Brain microvascular endothelial cell (primary cell): ENCODE results near the gene HAND1.

ENCODE experiments used
- DNase-seq: peaks from one replicate; pipeline ENCODE4 v3.0.0-alpha.2; 2020
- H3K27ac ChIP-seq: fragments of 250-450 bp; sonication (Bioruptor Pico); 2 replicates; pipeline ENCODE4 v1.5.1; 2020; ENCODE audit warnings: mild to moderate bottlenecking, moderate library complexity
- H3K27me3 ChIP-seq: fragments of 250-450 bp; sonication (Bioruptor Pico); replicated peaks from 2 replicates; pipeline ENCODE4 v1.5.1; 2020; ENCODE audit warnings: mild to moderate bottlenecking
- H3K36me3 ChIP-seq: fragments of 250-450 bp; sonication (Bioruptor Pico); replicated peaks from 2 replicates; pipeline ENCODE4 v1.5.1; 2020; ENCODE audit warnings: mild to moderate bottlenecking
- H3K4me3 ChIP-seq: 2 replicates; pipeline ENCODE4 v1.5.1; 2011; ENCODE audit warnings: low read depth, mild to moderate bottlenecking, control low read depth, low read length, moderate library complexity
- in situ Hi-C: cut with HindIII; loops from 2 replicates; pipeline ENCODE4 v1.10.0; 2017; ENCODE audit warnings: low sequenced_read_pairs, low pct_ligation_motif_present
- TF ChIP-seq, protein P1 (sequence below): IDR thresholded peaks from 2 replicates; pipeline ENCODE4 v1.5.1; 2011; ENCODE audit warnings: low read depth, mild to moderate bottlenecking, moderate library complexity, low read length, control low read depth, inconsistent platforms; ENCODE audit errors: missing control alignments

HAND1 gene

DNA sequence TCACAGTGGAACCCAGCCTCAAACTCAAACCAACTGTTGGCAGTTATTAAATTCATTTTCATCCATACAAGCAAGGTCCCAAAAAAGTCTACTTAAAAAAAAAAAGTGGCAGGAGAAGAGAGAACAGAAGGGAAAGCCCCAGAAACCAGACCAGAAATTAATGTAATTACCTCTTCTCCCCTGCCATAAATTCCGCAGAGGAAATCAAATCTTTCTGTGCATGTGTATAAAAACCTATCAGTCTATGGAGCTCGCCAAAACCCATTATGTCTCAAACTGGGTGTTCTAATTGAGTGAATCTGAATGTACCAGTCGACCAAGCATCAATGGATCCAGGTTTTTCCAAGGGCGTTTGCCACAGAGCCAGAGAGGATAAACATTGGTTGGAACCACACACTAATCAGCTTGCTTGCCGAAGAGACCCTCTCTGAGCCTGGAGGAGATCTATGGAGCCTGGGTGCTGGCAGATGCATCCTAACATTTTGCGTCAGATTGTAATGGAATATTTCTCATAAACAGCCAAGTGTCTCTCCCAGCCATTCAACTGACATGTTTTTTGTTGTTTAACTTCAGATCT lies 7.9 kb upstream of the HAND1 start:
- Histone ChIP-seq H3K27ac (no peak overlapping the region), H3K36me3 (no peaks in the 10 kb centered on the region), H3K4me3 (no peak overlapping the region), H3K27me3 (peaks cover 80% of the 10 kb centered on the region)
- DNase-seq: no peak
- TF ChIP-seq, protein P1, sequence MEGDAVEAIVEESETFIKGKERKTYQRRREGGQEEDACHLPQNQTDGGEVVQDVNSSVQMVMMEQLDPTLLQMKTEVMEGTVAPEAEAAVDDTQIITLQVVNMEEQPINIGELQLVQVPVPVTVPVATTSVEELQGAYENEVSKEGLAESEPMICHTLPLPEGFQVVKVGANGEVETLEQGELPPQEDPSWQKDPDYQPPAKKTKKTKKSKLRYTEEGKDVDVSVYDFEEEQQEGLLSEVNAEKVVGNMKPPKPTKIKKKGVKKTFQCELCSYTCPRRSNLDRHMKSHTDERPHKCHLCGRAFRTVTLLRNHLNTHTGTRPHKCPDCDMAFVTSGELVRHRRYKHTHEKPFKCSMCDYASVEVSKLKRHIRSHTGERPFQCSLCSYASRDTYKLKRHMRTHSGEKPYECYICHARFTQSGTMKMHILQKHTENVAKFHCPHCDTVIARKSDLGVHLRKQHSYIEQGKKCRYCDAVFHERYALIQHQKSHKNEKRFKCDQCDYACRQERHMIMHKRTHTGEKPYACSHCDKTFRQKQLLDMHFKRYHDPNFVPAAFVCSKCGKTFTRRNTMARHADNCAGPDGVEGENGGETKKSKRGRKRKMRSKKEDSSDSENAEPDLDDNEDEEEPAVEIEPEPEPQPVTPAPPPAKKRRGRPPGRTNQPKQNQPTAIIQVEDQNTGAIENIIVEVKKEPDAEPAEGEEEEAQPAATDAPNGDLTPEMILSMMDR: no peak
- in situ Hi-C loops: loop anchor here (25.0 kb wide), 1 partner anchor 126 kb away; no protein-coding TSS in a partner anchor

DNA sequence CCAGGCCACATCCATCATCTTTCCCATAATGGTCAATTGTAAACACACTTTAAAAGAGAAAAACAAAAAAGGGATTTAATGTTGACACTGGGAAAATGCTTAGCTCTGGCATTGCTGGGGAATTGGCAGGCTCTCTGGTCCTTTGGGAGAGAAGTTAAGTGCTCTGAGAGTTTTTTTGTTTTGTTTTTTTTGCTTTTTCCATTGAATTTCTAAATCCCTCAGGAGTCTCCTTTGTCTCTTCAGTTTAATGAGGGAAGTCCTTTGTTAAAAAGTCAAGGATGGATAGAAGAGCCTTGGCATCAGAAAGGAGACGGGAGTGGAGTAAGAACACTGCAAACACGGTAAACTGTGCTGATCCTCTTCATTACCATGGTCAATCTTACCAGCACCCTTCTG lies 7.1 kb upstream of the HAND1 start:
- Histone ChIP-seq H3K27me3 (peaks cover 84% of the 10 kb centered on the region), H3K27ac (no peak overlapping the region), H3K36me3 (no peaks in the 10 kb centered on the region), H3K4me3 (no peak overlapping the region)
- no peak for DNase-seq
- TF ChIP-seq, protein P1: no peak
- in situ Hi-C loops: loop anchor here (25.0 kb wide), 1 partner anchor 127 kb away; no protein-coding TSS in a partner anchor

DNA sequence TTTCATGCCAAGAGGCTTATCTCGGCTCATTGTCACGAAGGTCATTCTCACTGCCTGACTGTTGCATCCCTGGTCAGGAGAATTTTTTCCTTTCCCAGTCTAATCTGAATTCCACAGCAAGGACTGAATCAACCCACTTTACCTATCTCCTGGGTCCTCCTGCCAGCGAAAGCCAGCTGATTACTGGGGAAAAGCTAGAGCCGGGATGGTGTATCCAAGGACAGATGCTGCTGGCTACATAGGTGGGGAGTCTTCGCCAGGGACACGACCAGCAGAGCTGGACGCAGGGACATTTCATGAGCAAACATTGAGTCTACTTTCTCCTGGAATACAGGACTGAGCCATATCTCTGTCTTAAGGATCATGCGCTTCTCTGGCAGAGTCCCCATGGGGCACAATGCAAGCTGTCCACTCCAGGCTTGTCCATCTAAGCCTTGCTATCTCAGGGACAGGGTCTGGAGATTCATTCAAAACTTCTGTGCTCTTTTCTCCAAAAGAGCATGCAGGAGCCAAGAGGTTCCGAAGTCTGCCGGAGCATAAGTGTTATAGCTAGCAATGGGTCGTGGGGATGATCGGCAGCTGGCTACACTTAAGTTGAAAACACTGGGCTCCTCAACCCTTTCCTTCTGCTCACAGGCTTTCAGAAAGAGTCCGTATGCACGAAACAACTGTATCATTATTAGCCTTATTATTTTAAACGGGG lies 6.5 kb upstream of the HAND1 start:
- H3K27me3 ChIP-seq: peaks cover 85% of the 10 kb centered on the region
- H3K4me3 ChIP-seq: no peak overlapping the region
- no peaks in the 10 kb centered on the region for H3K36me3 ChIP-seq
- TF ChIP-seq, protein P1: no peak
- in situ Hi-C loops: loop anchor here (25.0 kb wide), 1 partner anchor 128 kb away; no protein-coding TSS in a partner anchor
- H3K27ac ChIP-seq: no peak overlapping the region
- DNase-seq: no peak

DNA sequence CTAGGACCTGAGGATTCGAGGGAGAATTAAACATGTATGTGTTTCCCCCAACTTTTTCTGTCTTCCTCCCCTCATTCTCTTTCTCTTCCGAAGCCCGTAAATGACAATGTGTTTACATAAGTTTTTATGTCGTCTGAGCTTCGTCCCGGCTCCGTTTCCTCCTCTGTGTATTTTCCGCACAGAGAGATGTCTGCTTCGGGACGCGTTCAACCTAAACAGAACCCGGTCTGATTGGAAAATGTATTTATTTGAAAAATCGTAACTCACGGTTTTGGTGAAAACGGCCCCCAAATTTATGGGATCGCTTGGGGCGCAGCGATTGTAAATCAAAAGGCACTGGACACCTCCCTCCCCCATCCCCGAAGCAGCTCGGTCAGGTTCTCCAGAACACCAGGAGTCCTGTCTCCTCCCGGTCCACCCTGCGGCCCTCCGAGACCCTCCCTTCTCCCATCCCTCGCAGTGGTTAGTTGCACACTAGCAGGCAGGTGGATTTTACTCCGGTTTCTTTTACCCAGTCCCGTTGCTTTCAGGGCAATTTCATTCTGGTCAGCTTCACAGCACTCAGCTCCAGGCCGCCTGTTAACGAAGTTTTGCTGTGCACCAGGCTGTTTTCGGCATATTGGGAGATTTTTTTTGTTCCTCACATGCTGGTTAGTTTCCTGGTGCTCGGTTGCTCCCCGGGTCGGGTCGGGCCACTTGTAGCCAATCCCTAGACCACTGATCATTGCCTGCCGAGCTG lies 5.8 kb upstream of the HAND1 start:
- TF ChIP-seq, protein P1: no peak
- in situ Hi-C loops: loop anchor here (25.0 kb wide), 1 partner anchor 128 kb away; no protein-coding TSS in a partner anchor
- no peak for DNase-seq

DNA sequence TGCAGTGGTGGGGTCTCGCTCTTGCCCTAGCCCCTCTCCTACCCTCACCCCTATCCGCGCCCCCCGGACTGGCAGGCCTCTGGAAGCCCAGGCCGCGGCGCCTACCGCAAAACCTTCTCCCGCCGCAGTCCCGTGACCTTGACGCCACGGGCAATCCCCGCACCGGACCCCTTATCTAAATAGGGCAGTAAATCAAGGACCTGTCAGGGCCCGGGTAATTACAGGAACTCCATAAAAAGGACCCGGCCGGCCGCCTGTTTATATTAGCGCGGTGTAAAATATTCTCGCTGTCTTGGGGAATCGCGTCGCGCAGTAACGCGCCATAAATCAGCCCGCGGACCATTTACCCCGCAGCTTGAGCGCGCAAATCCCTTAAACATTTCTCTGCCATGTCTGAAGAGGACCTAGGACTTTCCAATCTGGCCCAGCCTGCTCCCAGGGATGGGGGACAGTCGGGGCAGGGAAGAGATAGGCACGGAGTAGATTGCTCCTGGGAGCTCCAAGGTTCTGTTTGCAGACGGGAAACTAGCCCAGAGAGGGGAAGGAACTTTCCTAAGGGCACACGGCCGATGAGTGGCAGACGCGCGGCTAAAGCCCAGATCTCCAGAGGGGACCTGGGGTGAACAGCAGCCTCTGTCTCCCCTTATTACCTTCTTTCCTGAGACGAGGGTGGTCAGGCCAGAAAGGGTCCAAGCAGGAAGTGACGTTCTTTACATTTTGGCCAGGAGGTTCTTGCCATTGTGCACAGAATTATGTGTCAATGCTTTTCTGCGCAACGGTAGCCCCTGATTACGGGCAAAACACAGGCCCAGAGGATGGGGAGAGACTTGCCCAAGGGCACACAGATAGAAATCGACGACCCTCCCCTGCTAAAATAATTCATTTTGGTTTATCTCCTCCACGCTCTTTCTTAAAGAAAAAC lies 4.8 kb upstream of the HAND1 start:
- no peak overlapping the region for H3K27ac ChIP-seq
- H3K36me3 ChIP-seq: no peaks in the 10 kb centered on the region
- TF ChIP-seq, protein P1: no peak
- DNase-seq: no peak
- in situ Hi-C loops: loop anchor here (25.0 kb wide), 1 partner anchor 130 kb away; no protein-coding TSS in a partner anchor
- no peak overlapping the region for H3K4me3 ChIP-seq
- H3K27me3 ChIP-seq: peaks cover 96% of the 10 kb centered on the region

More for the DNA sequence above, 5.8 kb upstream of the HAND1 start:
- peaks cover 90% of the 10 kb centered on the region for H3K27me3 ChIP-seq
- no peaks in the 10 kb centered on the region for H3K36me3 ChIP-seq
- no peak overlapping the region for H3K4me3 ChIP-seq
- H3K27ac ChIP-seq: no peak overlapping the region
